BJ (cell line): ENCODE measurements around the gene RABL6. TPM values are rescaled to one million over a fixed set of nuclear protein-coding genes. Genes with fewer than 3 reads are reported as not detected.
A peak's percentile ranks its signal among the peaks of the same experiment; 100 is the strongest.
"Not testable (repeated sequence)": the region's sequence is repeated elsewhere in the genome, so short reads cannot be mapped to it uniquely, and the experiment has no call there.

Experiments
- CTCF ChIA-PET: fragments of 350-600 bp; formaldehyde crosslinking; extraction: SDS; loops from one replicate; lab custom pipeline; 2021; ENCODE audit warnings: antibody characterized with exemption, inconsistent platforms; lab: Yijun Ruan, JAX
- POLR2A ChIA-PET: fragments of 300-600 bp; sonication (Branson Sonifier 250); formaldehyde crosslinking; extraction: SDS; loops from one replicate; lab custom pipeline; 2021; ENCODE audit warnings: antibody characterized with exemption; lab: Charles Lee
- DNase-seq: peaks from one replicate; pipeline ENCODE4 v3.0.0-alpha.2; 2011; ENCODE audit warnings: low read depth
- H3K27me3 ChIP-seq: 2 replicates; pipeline ENCODE4 v1.6.0; 2011; ENCODE audit warnings: low read length; ENCODE audit not compliant: control insufficient read depth, insufficient read depth
- H3K36me3 ChIP-seq: 2 replicates; pipeline ENCODE4 v1.5.1; 2011; ENCODE audit warnings: low read length; ENCODE audit not compliant: control insufficient read depth, insufficient read depth
- H3K4me3 ChIP-seq: 2 replicates; pipeline ENCODE4 v1.5.1; 2011; ENCODE audit warnings: low read depth, mild to moderate bottlenecking, control low read depth, low read length
- polyA plus RNA-seq: library from polyadenylated mRNA; depleted of rRNA; stranded (reverse); fragments of >200 nt; gene quantifications from 2 replicates; pipeline ENCODE4 v1.2.3, GENCODE V29; 2011
- TF ChIP-seq, protein P1 (sequence below): IDR thresholded peaks from 2 replicates; pipeline ENCODE4 v1.5.1; 2011; ENCODE audit warnings: low read depth, mild to moderate bottlenecking, control low read depth, inconsistent platforms, low read length, moderate library complexity; ENCODE audit not compliant: insufficient read depth

RABL6 gene
- polyA plus RNA-seq, 1 experiment, result 60.2 TPM

DNA sequence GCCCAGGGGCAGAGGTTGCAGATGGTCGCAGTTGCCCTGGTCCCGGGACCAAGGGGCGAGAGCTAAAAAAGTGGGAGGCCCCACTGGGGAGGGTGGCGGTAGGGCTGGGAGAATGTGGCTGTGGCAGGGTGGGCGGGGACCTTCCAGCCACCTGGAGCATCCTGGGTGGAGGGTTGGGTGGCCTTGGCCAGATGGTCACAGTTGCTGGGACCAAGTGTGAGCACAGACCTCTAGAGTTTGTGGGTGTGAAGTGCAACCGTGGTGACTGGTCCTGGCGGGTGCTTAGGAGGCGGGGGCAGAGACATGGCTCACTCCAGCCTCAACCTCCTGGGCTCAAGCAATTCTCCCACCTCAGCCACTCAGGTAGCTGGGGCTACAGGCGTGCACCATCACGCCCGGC lies 72.9 kb downstream of the RABL6 start:
- H3K36me3 ChIP-seq, result no peaks in the 10 kb centered on the region
- TF ChIP-seq, protein P1, sequence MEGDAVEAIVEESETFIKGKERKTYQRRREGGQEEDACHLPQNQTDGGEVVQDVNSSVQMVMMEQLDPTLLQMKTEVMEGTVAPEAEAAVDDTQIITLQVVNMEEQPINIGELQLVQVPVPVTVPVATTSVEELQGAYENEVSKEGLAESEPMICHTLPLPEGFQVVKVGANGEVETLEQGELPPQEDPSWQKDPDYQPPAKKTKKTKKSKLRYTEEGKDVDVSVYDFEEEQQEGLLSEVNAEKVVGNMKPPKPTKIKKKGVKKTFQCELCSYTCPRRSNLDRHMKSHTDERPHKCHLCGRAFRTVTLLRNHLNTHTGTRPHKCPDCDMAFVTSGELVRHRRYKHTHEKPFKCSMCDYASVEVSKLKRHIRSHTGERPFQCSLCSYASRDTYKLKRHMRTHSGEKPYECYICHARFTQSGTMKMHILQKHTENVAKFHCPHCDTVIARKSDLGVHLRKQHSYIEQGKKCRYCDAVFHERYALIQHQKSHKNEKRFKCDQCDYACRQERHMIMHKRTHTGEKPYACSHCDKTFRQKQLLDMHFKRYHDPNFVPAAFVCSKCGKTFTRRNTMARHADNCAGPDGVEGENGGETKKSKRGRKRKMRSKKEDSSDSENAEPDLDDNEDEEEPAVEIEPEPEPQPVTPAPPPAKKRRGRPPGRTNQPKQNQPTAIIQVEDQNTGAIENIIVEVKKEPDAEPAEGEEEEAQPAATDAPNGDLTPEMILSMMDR, result no peak
- no peaks in the 10 kb centered on the region for H3K27me3 ChIP-seq
- ChIA-PET CTCF (interaction anchor here (0.8 kb wide), 1 partner anchor 37 kb away, joined by 3 read pairs; no protein-coding TSS in a partner anchor), POLR2A (no interaction called here)
- DNase-seq, result no peak
- H3K4me3 ChIP-seq, result no peak overlapping the region

DNA sequence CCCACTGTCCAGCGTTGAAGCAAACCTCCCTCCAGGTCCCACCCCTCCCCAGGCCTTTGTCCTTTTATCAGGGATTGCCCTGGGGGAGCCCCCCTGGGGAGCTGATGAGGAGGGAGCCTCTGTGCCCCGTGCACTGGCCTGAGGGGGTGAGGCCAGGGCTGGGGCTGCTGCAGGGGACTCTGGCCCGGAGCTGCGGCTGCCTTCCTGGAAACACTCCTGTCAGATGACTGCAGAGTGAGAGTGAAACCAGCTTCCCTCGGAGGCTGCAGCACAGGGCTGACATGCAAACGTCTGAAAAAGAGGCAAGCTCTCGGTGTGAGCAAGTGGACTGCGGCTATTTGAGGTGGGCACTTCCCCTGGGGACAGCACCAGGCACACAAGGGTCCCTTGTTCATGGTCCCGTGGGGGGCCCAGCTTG lies 74.0 kb downstream of the RABL6 start:
- ChIA-PET POLR2A (no interaction called here), CTCF (interaction anchor here (0.8 to 1.4 kb wide), 4 partner anchors 9 to 55 kb away, joined by 3 to 5 read pairs (median 3); no protein-coding TSS in a partner anchor)
- no peaks in the 10 kb centered on the region for H3K36me3 ChIP-seq
- H3K27me3 ChIP-seq, result no peaks in the 10 kb centered on the region
- TF ChIP-seq, protein P1, result no peak
- no peak overlapping the region for H3K4me3 ChIP-seq
- DNase-seq, result no peak

DNA sequence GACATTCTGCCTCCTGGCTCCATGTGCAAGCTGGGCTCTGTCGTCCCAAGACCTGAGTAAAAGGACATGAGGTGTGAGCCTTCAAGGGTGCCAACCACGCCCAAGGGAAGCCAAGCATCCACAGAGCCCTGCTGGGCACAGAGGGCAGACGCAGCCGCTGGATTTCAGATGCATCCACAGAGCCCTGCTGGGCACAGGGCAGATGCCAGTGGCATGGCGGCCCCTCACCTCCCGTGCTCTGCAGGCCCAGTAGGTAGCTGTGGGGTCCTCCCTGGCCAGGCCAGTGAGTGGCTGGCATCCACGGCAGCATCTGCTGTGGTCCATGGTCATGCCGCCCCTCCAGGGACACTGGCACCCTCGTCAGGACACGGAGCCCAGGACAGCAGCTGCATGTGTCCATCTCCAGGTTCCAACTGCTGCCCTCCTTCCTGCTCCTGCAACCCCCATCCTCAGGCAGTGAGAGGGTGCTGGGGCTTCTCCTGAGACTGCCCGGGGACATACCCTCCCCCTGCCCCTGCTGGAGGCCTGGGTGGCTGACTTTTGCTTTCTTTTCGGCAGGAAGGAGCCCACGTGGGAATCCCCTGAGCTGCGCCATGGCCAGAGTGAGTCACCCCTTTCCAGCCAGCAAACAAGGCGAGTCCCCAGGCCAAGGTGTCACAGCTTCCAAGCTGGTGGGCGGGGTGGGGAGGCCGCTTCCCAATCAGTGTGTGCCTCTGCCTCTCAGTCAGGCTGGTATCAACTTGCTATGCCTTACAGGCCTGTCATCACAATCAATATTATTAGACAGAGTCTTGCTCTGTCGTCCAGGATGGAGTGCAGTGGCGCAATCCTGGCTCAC lies 74.6 kb downstream of the RABL6 start:
- no peak for DNase-seq
- Histone ChIP-seq H3K36me3 (no peaks in the 10 kb centered on the region), H3K27me3 (no peaks in the 10 kb centered on the region), H3K4me3 (no peak overlapping the region)
- ChIA-PET CTCF (interaction anchor here (1.0 to 1.4 kb wide), 3 partner anchors 10 to 54 kb away, joined by 3 to 5 read pairs (median 3); no protein-coding TSS in a partner anchor), POLR2A (no interaction called here)
- TF ChIP-seq, protein P1, result no peak

DNA sequence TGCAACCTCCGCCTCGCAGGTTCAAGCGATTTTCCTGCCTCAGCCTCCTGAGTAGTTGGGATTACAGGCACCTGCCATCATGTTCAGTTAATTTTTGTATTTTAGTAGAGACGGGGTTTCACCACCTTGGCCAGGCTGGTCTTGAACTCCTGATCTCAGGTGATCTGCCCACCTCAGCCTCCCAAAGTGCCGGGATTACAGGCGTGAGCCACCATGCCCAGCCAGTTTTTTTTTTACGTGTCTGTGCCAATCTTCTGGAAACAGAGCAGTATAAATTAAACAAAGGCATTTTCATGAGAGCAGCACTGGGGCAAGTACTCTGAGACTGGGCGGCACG lies 75.2 kb downstream of the RABL6 start:
- CTCF ChIA-PET, POLR2A ChIA-PET: not testable (repeated sequence)

DNA sequence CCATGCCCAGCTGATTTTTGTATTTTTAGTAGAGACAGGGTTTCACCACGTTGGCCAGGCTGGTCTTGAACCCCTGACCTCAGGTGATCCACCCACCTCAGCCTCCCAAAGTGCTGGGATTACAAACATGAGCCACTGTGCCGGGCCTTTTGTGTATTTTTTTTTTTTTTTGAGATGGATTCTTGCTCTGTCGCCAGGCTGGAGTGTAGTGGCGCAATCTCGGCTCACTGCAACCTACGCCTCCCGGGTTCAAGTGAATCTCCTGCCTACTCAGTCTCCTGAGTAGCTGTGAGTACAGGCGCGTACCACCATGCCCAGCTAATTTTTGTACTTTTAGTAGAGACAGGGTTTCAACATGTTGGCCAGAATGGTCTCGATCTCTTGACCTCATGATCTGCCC lies 75.9 kb downstream of the RABL6 start:
- DNase-seq, H3K36me3 ChIP-seq, H3K4me3 ChIP-seq, H3K27me3 ChIP-seq, POLR2A ChIA-PET: not testable (repeated sequence)
- CTCF ChIA-PET, result interaction anchor here (0.9 kb wide), 1 partner anchor 146 kb away, joined by 3 read pairs; no protein-coding TSS in a partner anchor

More for the DNA sequence above, 75.2 kb downstream of the RABL6 start:
- not testable (repeated sequence) for H3K4me3 ChIP-seq, H3K27me3 ChIP-seq, DNase-seq, H3K36me3 ChIP-seq

DNA sequence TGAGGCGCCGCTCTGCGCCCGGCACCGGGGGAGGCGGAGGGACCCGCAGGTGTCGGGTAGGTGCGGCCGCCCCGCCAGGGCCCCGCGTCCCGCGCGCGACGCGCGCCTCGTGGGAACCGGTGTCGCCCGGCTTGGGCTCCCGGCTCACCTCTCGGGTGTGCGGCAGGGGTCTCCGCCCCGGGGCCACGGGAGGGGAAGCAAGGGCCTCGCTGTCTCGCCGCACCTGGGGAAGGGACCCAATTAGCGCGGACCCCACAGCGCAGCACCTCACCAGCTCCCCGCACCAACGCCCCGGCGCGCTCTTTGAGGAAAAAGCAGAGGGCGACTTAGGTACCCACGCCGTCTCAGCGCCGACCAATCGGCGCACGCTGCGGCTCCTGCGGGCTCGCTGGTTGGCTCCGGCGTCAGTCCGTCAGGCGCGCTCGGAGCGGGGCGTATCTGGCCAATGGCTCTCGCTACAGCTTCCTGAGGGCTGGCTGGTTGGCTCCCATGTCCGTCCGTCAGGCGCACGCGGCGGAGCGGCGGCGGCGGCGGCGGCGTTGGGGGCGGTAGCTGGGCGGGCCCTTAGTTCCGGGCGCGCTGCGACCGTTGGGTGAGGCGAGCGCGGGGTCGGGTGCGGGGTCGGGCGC lies 78.3 kb downstream of the RABL6 start, which contains the start of gene TRAF2:
TRAF2 (plus strand) TSS at position 567 of the 629 bp plus-strand sequence. CDS start 12,225 bp downstream, outside the sequence.
- TF ChIP-seq, protein P1, result no peak
- CTCF ChIA-PET, result interaction anchor here (1.5 kb wide), 1 partner anchor 44 kb away, joined by 5 read pairs; the partner anchor contains the start of gene AJM1

More for the DNA sequence above, 78.3 kb downstream of the RABL6 start, which contains the start of gene TRAF2:
- Histone ChIP-seq H3K4me3 (peak within 1 kb of the TSS; percentile 70), H3K36me3 (peaks cover 2% of the 10 kb centered on the region; the same call in 1 of the 2 replicates), H3K27me3 (no peaks in the 10 kb centered on the region)
- DNase-seq, result peak; percentile 97
- POLR2A ChIA-PET, result interaction anchor here (0.6 kb wide), 1 partner anchor 109 kb away, joined by 3 read pairs; no protein-coding TSS in a partner anchor
